TTC549 (cell line): ENCODE results near the gene UBAP1L.
"Not testable (repeated sequence)": the region's sequence is repeated elsewhere in the genome, so short reads cannot be mapped to it uniquely, and the experiment has no call there.

Experiments
- FAIRE-seq: peaks from 2 replicates; lab custom pipeline; 2012; peaks lifted over from hg19 to GRCh38; lab: Jason Lieb, UNC

The UBAP1L gene

GRCh38 chr15:65099801-65100200 is 15.2 kb downstream of the UBAP1L start:
- FAIRE-seq: not testable (repeated sequence)

GRCh38 chr15:65099336-65099735 is 15.7 kb downstream of the UBAP1L start:
- FAIRE-seq: no peak

- FAIRE-seq: no peak
Measured at GRCh38 chr15:65097651-65098263, 17.2 kb downstream of the UBAP1L start.

GRCh38 chr15:65096481-65097385 is 18.3 kb downstream of the UBAP1L start:
- FAIRE-seq: no peak

GRCh38 chr15:65095747-65096104 is 19.3 kb downstream of the UBAP1L start:
- no peak for FAIRE-seq

GRCh38 chr15:65095011-65095746 is 19.8 kb downstream of the UBAP1L start:
- no peak for FAIRE-seq

- FAIRE-seq: no peak
Measured at GRCh38 chr15:65094294-65094995, 20.6 kb downstream of the UBAP1L start.

- not testable (repeated sequence) for FAIRE-seq
Measured at GRCh38 chr15:65093793-65094170, 21.2 kb downstream of the UBAP1L start.

GRCh38 chr15:65092911-65093792 is 21.8 kb downstream of the UBAP1L start:
- FAIRE-seq: no peak

- FAIRE-seq: no peak
Measured at GRCh38 chr15:65091946-65092770, 22.8 kb downstream of the UBAP1L start.

- FAIRE-seq: no peak
Measured at GRCh38 chr15:65089206-65089824, 25.7 kb downstream of the UBAP1L start.

GRCh38 chr15:65088643-65089021 is 26.4 kb downstream of the UBAP1L start:
- no peak for FAIRE-seq

GRCh38 chr15:65087873-65088642 is 26.9 kb downstream of the UBAP1L start:
- no peak for FAIRE-seq

- no peak for FAIRE-seq
Measured at GRCh38 chr15:65087411-65087810, 27.6 kb downstream of the UBAP1L start.

- no peak for FAIRE-seq
Measured at GRCh38 chr15:65086680-65087111, 28.3 kb downstream of the UBAP1L start.

- no peak for FAIRE-seq
Measured at GRCh38 chr15:65085990-65086679, 28.9 kb downstream of the UBAP1L start.

GRCh38 chr15:65085207-65085753 is 29.7 kb downstream of the UBAP1L start:
- FAIRE-seq: no peak

GRCh38 chr15:65084500-65085206 is 30.3 kb downstream of the UBAP1L start:
- FAIRE-seq: no peak
